Raji (cell line): ENCODE measurements around the gene NOS1.

ENCODE experiments used
- POLR2A ChIP-seq: IDR thresholded peaks from 2 replicates; pipeline ENCODE4 v1.6.1; 2011; ENCODE audit warnings: low read depth, low read length, control low read depth; ENCODE audit not compliant: insufficient read depth

NOS1 gene

DNA sequence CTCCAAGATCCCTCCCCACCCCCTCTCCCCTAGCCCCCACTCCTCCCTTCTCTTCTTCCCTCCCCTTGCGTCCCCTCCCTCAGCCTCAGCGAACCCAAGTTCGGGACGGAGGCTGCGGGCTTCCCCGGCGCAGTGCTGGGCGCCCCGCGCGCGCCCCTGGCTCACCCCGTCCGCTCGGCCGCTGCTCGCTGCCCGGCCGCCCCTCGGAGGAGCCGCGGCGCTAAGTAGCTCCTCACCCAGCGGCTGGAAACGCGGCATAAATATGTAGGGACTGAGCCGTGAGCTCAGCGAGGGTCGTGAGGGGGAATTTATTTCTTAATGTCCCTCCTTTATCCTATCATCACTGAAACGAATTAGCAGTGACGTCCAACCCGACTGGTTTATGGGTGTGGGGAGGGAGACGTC is at the start of gene NOS1:
Gene NOS1, minus strand, starts transcription at position 280 of the 405 bp plus-strand sequence. CDS start 30,557 bp downstream, outside the sequence.
- no peak for TF ChIP-seq POLR2A

DNA sequence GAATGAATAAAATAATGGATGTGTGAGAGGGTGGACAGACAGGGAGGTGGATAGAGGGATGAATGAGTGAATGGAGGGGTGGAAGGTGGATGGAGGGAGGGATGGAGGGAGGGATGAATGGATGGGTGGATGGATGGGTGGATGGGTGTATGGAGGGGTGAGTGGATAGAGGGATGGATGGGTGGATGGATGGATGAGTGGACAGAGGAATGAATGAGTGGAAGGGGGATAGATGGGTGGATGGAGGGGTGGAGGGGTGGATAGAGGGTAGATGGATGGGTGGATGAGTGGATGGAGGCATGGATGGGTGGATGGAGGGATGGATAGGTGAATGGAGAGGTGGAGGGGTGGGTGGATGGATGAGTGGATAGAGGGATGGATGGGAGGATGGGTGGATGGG is 47.9 kb upstream of the NOS1 start:
- no peak for TF ChIP-seq POLR2A

- no peak for TF ChIP-seq POLR2A
These were observed 46.9 kb upstream of the NOS1 start for GRCh38 chr12:117408161-117408791.

DNA sequence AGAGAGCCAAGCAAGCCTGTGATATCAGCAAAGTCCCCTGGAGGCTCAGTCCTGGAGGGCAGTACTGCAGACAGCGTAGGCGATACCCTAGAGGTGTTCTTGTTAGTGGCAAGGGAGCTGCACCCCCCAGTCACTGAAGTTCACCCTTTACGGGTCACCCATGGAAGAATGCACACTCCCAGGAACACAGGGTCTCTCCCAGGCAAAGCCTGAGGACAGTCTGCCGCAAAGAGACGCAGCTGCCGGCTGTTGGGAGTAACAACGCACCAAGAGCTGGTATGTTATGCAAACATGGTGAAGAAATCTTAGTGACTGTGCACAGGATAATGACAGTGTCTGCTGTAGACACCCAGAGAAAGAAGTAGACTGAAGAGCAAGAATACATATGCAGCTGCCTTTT is 43.5 kb upstream of the NOS1 start:
- no peak for TF ChIP-seq POLR2A

DNA sequence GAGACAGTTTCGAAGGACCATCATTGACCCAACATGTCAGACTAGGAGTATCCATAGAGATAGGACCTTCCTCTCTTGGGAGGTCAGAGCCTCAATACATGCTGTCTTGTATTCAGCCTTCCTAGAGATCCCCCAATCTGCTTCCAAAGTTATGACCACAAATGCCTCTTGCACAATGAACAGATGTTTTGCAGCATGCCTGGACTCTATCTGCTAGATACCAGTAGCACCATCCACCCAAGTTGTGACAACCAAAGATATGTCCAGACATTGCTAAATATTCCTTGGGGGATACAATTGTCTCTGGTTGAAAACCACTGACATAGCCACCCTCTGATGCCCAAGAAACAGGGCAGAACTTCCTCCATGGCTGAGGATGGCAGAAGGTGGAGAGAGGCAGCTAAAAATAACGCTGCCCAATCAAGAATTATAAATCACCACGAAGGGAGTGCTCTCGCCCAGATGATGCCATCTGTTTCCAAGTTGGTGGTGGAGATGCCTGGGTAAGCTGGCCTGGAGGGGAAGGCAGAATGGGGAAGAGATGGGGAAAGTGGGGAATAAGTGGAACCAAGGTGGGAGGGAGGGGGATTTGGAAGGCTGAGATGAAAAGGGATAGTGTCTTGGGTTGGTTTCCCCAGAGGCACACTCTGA is 42.9 kb upstream of the NOS1 start:
- TF ChIP-seq POLR2A: no peak

- no peak for TF ChIP-seq POLR2A
These were observed 42.2 kb upstream of the NOS1 start for GRCh38 chr12:117403586-117404139.

DNA sequence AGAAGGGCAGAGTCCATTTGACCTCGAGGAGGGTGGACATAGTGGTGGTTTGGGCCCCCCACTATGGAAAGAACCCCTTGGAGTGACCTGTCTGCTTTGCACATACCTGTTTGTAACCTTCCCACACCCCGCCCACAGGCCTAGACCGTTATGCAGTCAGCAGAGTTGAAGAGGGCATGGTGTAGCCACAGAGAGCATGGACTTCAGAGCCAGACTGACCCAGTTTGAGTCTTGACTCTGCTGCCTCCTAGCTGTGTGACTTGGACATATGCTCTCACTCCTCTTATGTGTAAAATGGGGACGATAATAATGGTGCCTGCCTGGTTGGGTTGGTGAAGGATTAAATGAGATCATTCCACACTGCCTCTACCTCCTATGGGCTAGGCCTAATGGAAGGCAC is 40.9 kb upstream of the NOS1 start:
- TF ChIP-seq POLR2A: no peak

- TF ChIP-seq POLR2A: no peak
These were observed 39.5 kb upstream of the NOS1 start for GRCh38 chr12:117400912-117401311.

GRCh38 chr12:117395766-117396165 is 34.3 kb upstream of the NOS1 start:
- TF ChIP-seq POLR2A: no peak

GRCh38 chr12:117394491-117394890 is 33.1 kb upstream of the NOS1 start:
- no peak for TF ChIP-seq POLR2A

DNA sequence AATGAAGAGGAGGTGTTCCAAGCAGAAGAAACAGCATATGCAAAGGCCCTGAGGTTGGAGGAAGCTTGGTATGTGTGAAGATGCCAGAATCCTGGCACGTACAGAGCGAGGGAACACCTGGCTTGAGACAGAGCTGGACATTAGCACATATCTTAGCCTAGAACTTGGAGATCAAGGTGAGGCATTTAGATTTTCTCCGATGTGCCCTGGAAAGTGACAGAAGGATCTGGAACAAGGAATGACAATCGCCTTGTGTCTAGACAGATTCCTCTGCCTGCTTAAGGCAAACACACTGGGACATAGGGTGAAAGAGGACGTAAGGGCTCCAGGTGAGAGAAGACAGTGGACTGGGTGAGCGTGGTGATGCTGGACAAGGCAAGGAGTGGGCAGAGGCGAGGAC is 32.2 kb upstream of the NOS1 start:
- no peak for TF ChIP-seq POLR2A

DNA sequence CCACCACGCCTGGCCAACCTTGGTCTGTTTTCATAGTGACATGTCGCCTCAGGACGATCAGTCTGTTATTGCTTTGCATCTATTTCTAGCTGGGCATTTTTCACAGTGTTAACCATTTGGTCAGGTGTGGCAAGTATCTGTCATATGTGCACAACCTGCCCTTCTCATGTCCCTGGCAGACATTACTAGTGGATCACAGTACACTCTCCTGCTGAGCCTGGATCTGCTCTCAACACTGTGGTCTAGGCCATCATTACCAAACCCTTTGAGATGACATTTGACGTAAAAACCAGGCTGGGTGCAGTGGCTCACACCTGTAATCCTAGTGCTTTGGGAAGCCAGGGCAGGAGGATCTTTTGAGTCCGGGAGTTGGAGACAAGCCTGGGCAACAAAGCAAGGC is 29.4 kb upstream of the NOS1 start:
- no peak for TF ChIP-seq POLR2A

DNA sequence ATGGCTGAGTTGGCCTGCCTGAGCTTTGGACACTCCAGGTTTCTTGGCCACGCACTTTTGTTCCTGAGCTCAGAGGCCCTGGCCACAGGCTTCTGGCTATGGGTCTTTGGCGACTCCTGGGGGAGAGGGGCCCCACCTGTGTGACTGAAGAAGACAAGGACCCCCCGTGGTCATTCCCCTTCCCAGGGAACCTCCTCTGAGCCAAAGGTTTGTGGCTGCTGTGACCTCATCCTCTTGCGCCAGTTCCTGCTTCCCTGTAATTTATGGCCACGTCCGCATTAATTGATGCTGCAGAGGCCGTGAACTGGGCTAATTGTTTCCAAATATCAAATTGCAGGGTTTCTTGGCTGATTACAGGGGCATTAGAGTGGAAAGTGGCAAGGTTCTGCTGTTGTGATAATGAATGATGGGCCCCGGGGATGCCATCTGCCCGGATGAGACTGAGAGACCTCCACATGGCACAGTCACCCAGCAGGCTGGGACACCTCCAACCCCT is 27.6 kb upstream of the NOS1 start:
- no peak for TF ChIP-seq POLR2A

- TF ChIP-seq POLR2A: no peak
These were observed 26.4 kb upstream of the NOS1 start for GRCh38 chr12:117387832-117388231.

DNA sequence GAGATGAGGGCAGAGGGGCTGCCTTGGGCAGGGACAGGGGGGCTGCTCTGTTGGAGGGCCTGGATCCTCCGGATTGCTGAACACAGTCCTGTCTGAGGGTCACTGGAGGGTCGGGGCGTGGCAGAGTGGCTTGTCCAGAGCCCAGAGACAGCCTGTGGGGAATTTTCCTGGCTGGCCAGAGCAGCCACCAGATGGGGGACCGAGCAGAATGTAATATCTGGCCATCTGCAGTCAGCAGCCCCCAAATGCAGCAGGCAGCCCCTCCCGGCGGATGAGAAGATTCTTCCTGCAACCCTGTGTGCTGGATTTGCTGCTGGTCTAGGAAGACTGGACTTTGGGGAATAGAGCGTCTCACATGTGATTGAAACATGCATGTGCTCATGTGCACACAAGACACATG is 23.3 kb upstream of the NOS1 start:
- no peak for TF ChIP-seq POLR2A

GRCh38 chr12:117380083-117380482 is 18.7 kb upstream of the NOS1 start:
- no peak for TF ChIP-seq POLR2A

GRCh38 chr12:117377758-117378157 is 16.3 kb upstream of the NOS1 start:
- no peak for TF ChIP-seq POLR2A

- TF ChIP-seq POLR2A: no peak
These were observed 9.2 kb upstream of the NOS1 start for GRCh38 chr12:117370588-117370987.
